Liver (tissue), 9 donors: ENCODE measurements around the gene EDC4. TPM values are rescaled to one million over a fixed set of nuclear protein-coding genes. Genes with fewer than 3 reads are reported as not detected.

Experiments
- DNase-seq: peaks from one replicate; pipeline ENCODE4 v3.0.0-alpha.2; 2017; ENCODE audit warnings: low spot score
- H3K27ac ChIP-seq, 2 donors: one replicate each; pipeline ENCODE4 v1.7.0; 2013; ENCODE audit warnings: inconsistent platforms in 2 of 2, low read length in 2 of 2, control low read depth in 1 of 2, low read depth in 1 of 2, mild to moderate bottlenecking in 1 of 2
- H3K27me3 ChIP-seq, 4 donors: one replicate each; pipeline versions ENCODE4 v1.6.1 to v1.7.0; 2013; ENCODE audit warnings: low read length in 3 of 4, inconsistent platforms in 1 of 4, mild to moderate bottlenecking in 1 of 4, moderate library complexity in 1 of 4; ENCODE audit not compliant: control insufficient read depth in 4 of 4, insufficient read depth in 4 of 4
- H3K36me3 ChIP-seq, 4 donors: one replicate each; pipeline versions ENCODE4 v1.6.1 to v1.7.0; 2013; ENCODE audit warnings: low read length in 3 of 4, mild to moderate bottlenecking in 3 of 4, low read depth in 1 of 4, moderate library complexity in 1 of 4; ENCODE audit not compliant: control insufficient read depth in 4 of 4, insufficient read depth in 3 of 4
- H3K4me1 ChIP-seq, 4 donors: one replicate each; pipeline versions ENCODE4 v1.6.1 to v1.7.0; 2013; ENCODE audit warnings: low read length in 3 of 4, mild to moderate bottlenecking in 3 of 4, moderate library complexity in 1 of 4; ENCODE audit not compliant: control insufficient read depth in 4 of 4, insufficient read depth in 4 of 4
- H3K4me3 ChIP-seq, 3 donors: one replicate each; pipeline versions ENCODE4 v1.6.1 to v1.7.0; 2013; ENCODE audit warnings: low read length in 3 of 3, control low read depth in 1 of 3, low read depth in 1 of 3, mild to moderate bottlenecking in 1 of 3
- H3K9ac ChIP-seq, 2 donors: one replicate each; pipeline ENCODE4 v1.7.0; 2013; ENCODE audit warnings: low read length in 2 of 2, mild to moderate bottlenecking in 2 of 2, moderate library complexity in 2 of 2, control low read depth in 1 of 2, low read depth in 1 of 2
- H3K9me3 ChIP-seq, 4 donors: one replicate each; pipeline versions ENCODE4 v1.6.1 to v1.7.0; 2013; ENCODE audit warnings: low read length in 3 of 4; ENCODE audit not compliant: control insufficient read depth in 4 of 4
- ATF3 ChIP-seq: IDR thresholded peaks from 2 replicates; pipeline ENCODE4 v1.6.1; 2016; ENCODE audit warnings: antibody characterized with exemption
- CTCF ChIP-seq: fragments of 150-350 bp; IDR thresholded peaks from 2 replicates; pipeline ENCODE4 v1.5.1; 2017; ENCODE audit warnings: improper control_type of control experiment, low read depth, low read length; ENCODE audit not compliant: missing input control
- EGR1 ChIP-seq, 2 donors: IDR thresholded peaks; 2 replicates each; pipeline ENCODE4 v1.6.1; 2016 to 2018; ENCODE audit warnings: antibody characterized with exemption in 2 of 2, low read depth in 2 of 2
- FOXA1 ChIP-seq: IDR thresholded peaks from 2 replicates; pipeline ENCODE4 v1.6.1; 2016; ENCODE audit warnings: antibody characterized with exemption
- FOXA2 ChIP-seq: IDR thresholded peaks from 2 replicates; pipeline ENCODE4 v1.6.1; 2016; ENCODE audit warnings: antibody characterized with exemption
- GABPA ChIP-seq, 2 donors: IDR thresholded peaks in 1 of 2; conservative IDR thresholded peaks in 1 of 2; 2 replicates each; pipeline ENCODE4 v1.6.1; 2016; ENCODE audit warnings: antibody characterized with exemption in 2 of 2, mild to moderate bottlenecking in 1 of 2, moderate library complexity in 1 of 2
- HNF4A ChIP-seq, 2 donors: conservative IDR thresholded peaks; 2 replicates each; pipeline ENCODE4 v1.6.1; 2016; ENCODE audit warnings: antibody characterized with exemption in 2 of 2, mild to moderate bottlenecking in 2 of 2
- HNF4G ChIP-seq: IDR thresholded peaks from 2 replicates; pipeline ENCODE4 v1.6.1; 2016; ENCODE audit warnings: antibody characterized with exemption
- JUND ChIP-seq, 2 donors: IDR thresholded peaks; 2 replicates each; pipeline ENCODE4 v1.6.1; 2016; ENCODE audit warnings: antibody characterized with exemption in 2 of 2
- MAX ChIP-seq: IDR thresholded peaks from 2 replicates; pipeline ENCODE4 v1.6.1; 2016; ENCODE audit warnings: antibody characterized with exemption
- NR2F2 ChIP-seq: IDR thresholded peaks from 2 replicates; pipeline ENCODE4 v1.6.1; 2016; ENCODE audit warnings: antibody characterized with exemption
- RAD21 ChIP-seq, 2 donors: IDR thresholded peaks; 2 replicates each; pipeline ENCODE4 v1.6.1; 2016; ENCODE audit warnings: antibody characterized with exemption in 2 of 2, mild to moderate bottlenecking in 2 of 2
- REST ChIP-seq: IDR thresholded peaks from 2 replicates; pipeline ENCODE4 v1.6.1; 2016; ENCODE audit warnings: antibody characterized with exemption, mild to moderate bottlenecking
- RXRA ChIP-seq, 2 donors: IDR thresholded peaks; 2 replicates each; pipeline ENCODE4 v1.6.1; 2017 to 2018; ENCODE audit warnings: antibody characterized with exemption in 2 of 2, mild to moderate bottlenecking in 1 of 2
- TAF1 ChIP-seq: conservative IDR thresholded peaks from 2 replicates; pipeline ENCODE4 v1.6.1; 2016; ENCODE audit warnings: antibody characterized with exemption, mild to moderate bottlenecking
- YY1 ChIP-seq: IDR thresholded peaks from 2 replicates; pipeline ENCODE4 v1.6.1; 2016; ENCODE audit warnings: antibody characterized with exemption, mild to moderate bottlenecking
- ZBTB33 ChIP-seq: IDR thresholded peaks from 2 replicates; pipeline ENCODE4 v1.6.1; 2016; ENCODE audit warnings: antibody characterized with exemption
- WGBS: extraction: QIAGEN DNeasy Blood & Tissue Kit; methylation state at CpG from one replicate; pipeline ENCODE4 v1.1.7; 2013; 5-methylcytosine and 5-hydroxymethylcytosine counted together
- polyA plus RNA-seq, 2 donors: library from polyadenylated mRNA; stranded (reverse) in 1 of 2; unstranded in 1 of 2; fragments of 200-250 nt in 1 of 2; fragments of >200 nt in 1 of 2; fragmentation: Nextera tagmentation in 1 of 2; extraction: Ambion mirVana in 1 of 2; gene quantifications; one replicate each; pipeline versions ENCODE4 v1.2.1 to v1.2.3, GENCODE V29; 2013 to 2015
- total RNA-seq, 2 donors: library from RNA; depleted of rRNA; stranded (reverse); fragments of >200 nt; gene quantifications; one replicate each; pipeline ENCODE4 v1.2.3, GENCODE V29; 2014
- donor health status: healthy.
- donor health status: healthy.
- donor health status: healthy.
- donor health status: healthy.
- donor health status: healthy.

The EDC4 gene
- total and polyA plus RNA-seq, 4 donors: 17.7 to 26.8 (median 21.6) TPM

GRCh38 chr16:67881621-67882161 is 8.8 kb downstream of the EDC4 start:
- H3K27ac ChIP-seq: no peak overlapping the region
- no peak overlapping the region for H3K4me3 ChIP-seq
- no peaks in the 10 kb centered on the region for H3K27me3 ChIP-seq
- TF ChIP-seq CTCF (no peak), ATF3 (no peak), YY1 (no peak), MAX (no peak), REST (no peak), FOXA1 (no peak), RAD21 (IDR thresholded peaks at IDR 0.05) (no peak), NR2F2 (no peak), HNF4G (no peak), GABPA (IDR thresholded peaks at IDR 0.05 in 1 of 2, conservative IDR thresholded peaks at IDR 0.05 in 1 of 2) (no peak), FOXA2 (no peak), HNF4A (conservative IDR thresholded peaks at IDR 0.05) (no peak), JUND (IDR thresholded peaks at IDR 0.05) (no peak), RXRA (IDR thresholded peaks at IDR 0.05) (no peak), EGR1 (IDR thresholded peaks at IDR 0.05; ENCODE audit: low read depth in 2 of 2) (no peak), ZBTB33 (no peak), TAF1 (no peak)
- H3K9me3 ChIP-seq: no peaks in the 10 kb centered on the region
- H3K4me1 ChIP-seq: peaks cover 0 to 21% (median 9%) of the 10 kb centered on the region in 4 donors
- 95% methylated on average over 21 of the region's 21 CpGs for WGBS
- H3K9ac ChIP-seq: no peak overlapping the region
- peaks cover 32 to 71% (median 48%) of the 10 kb centered on the region in 4 donors for H3K36me3 ChIP-seq
- DNase-seq: no peak
